ENCODE results near the gene INPP5E. TPM values are rescaled to one million over a fixed set of nuclear protein-coding genes. Genes with fewer than 3 reads are reported as not detected.

INPP5E gene
- total and polyA plus RNA-seq, 2 donors (not counting 1 experiment from before 2014, with no cell fraction given) = 31.0 to 33.1 TPM

DNA sequence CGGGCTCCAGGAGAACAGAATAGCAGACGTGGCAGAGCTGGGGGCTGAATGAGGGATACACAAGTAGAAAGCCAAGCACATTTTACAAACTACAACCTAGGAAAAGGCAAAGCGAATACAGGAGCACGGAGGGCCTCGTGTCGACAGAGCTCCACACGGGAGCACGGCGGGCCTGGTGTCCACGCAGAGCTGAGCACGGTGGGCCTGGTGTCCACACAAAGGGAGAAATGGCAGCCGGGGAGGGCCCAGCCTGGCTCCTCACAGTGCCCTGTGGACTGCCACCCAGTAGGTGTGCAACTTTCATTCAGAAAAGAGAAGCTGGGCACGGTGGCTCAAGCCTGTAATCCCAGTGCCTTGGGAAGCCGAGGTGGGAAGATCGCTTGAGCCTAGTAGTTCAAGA, 3.4 kb upstream of the INPP5E start:
- Histone ChIP-seq H3K4me3 (ENCODE audit: control extremely low read depth in 1 of 5, extremely low read depth in 1 of 5, insufficient read depth in 1 of 5, low read depth in 2 of 5, low read length in 4 of 5) (no peak overlapping the region), H4K20me1 (ENCODE audit: control insufficient read depth, insufficient read depth, low read length, poor library complexity, severe bottlenecking) (peaks cover 29% of the 10 kb centered on the region), H3K36me3 (replicated peaks in 1 of 2; ENCODE audit: control extremely low read depth in 1 of 2, control insufficient read depth in 1 of 2, extremely low read depth in 1 of 2, insufficient read depth in 2 of 2, low read length in 1 of 2) (peaks cover 2 to 48% of the 10 kb centered on the region in 2 experiments), H3K9me3 (ENCODE audit: control extremely low read depth in 1 of 3, control insufficient read depth in 2 of 3, insufficient read depth in 1 of 3, low read length in 2 of 3) (no peaks in the 10 kb centered on the region), H3K27ac (ENCODE audit: low read length in 2 of 2) (no peak overlapping the region), H3K4me1 (ENCODE audit: control insufficient read depth in 2 of 2, insufficient read depth in 2 of 2, low read length in 2 of 2) (peaks cover 8 to 13% of the 10 kb centered on the region in 2 donors), H3K27me3 (replicated peaks in 1 of 4; ENCODE audit: control extremely low read depth in 1 of 4, control insufficient read depth in 3 of 4, insufficient read depth in 4 of 4, low read length in 3 of 4) (no peaks in the 10 kb centered on the region), H3K9ac (ENCODE audit: low read length) (no peak overlapping the region), H2AFZ (ENCODE audit: insufficient read depth, low read depth, low read length, poor library complexity, severe bottlenecking) (no peak overlapping the region), H3K4me2 (replicated peaks; ENCODE audit: low read depth, low read length, poor library complexity, severe bottlenecking) (no peak overlapping the region), H3K79me2 (ENCODE audit: control insufficient read depth, insufficient read depth, low read length) (peaks cover 15% of the 10 kb centered on the region)
- Mint-ChIP-seq H3K4me3 (no peak overlapping the region), H3K27me3 (no peaks in the 10 kb centered on the region), H3K4me1 (peaks cover 10% of the 10 kb centered on the region), H3K9me3 (ENCODE audit: insufficient read depth) (no peaks in the 10 kb centered on the region), H3K27ac (no peak overlapping the region)
- POLR2A ChIA-PET = interaction anchor here (0.6 kb wide), 1 partner anchor 58 kb away, joined by 3 read pairs; no protein-coding TSS in a partner anchor
- intact Hi-C loops (cut with micrococcal nuclease) = no loop called here
- TF ChIP-seq EZH2 (IDR thresholded peaks at IDR 0.05; ENCODE audit: borderline replicate concordance, insufficient read depth, low read depth, low read length, poor library complexity, severe bottlenecking) (no peak), CTCF (IDR thresholded peaks at IDR 0.05) (no peak)
- DNase-seq (no peak), ATAC-seq (ENCODE audit: low read depth) (no peak)
- CTCF ChIA-PET = no interaction called here
- 100% methylated on average over 11 of the region's 15 CpGs for WGBS (ENCODE audit: insufficient coverage)

- H3K4me1 Mint-ChIP-seq = peaks cover 17% of the 10 kb centered on the region
- H3K79me2 ChIP-seq (ENCODE audit: control insufficient read depth, insufficient read depth, low read length) = peaks cover 23% of the 10 kb centered on the region
- no peak overlapping the region for H2AFZ ChIP-seq (ENCODE audit: insufficient read depth, low read depth, low read length, poor library complexity, severe bottlenecking)
- 100% methylated on average over 3 of the region's 5 CpGs for WGBS (ENCODE audit: insufficient coverage)
- POLR2A ChIA-PET = no interaction called here
- no peak overlapping the region for H3K27ac Mint-ChIP-seq
- H3K36me3 ChIP-seq (replicated peaks in 1 of 2; ENCODE audit: control extremely low read depth in 1 of 2, control insufficient read depth in 1 of 2, extremely low read depth in 1 of 2, insufficient read depth in 2 of 2, low read length in 1 of 2) = peaks cover 2 to 40% of the 10 kb centered on the region in 2 experiments
- CTCF ChIA-PET = no interaction called here
- H3K9me3 Mint-ChIP-seq (ENCODE audit: insufficient read depth) = no peaks in the 10 kb centered on the region
- H3K4me2 ChIP-seq (replicated peaks; ENCODE audit: low read depth, low read length, poor library complexity, severe bottlenecking) = no peak overlapping the region
- H3K27me3 ChIP-seq (replicated peaks in 1 of 4; ENCODE audit: control extremely low read depth in 1 of 4, control insufficient read depth in 3 of 4, insufficient read depth in 4 of 4, low read length in 3 of 4) = no peaks in the 10 kb centered on the region
- peaks cover 37% of the 10 kb centered on the region for H4K20me1 ChIP-seq (ENCODE audit: control insufficient read depth, insufficient read depth, low read length, poor library complexity, severe bottlenecking)
- no peaks in the 10 kb centered on the region for H3K27me3 Mint-ChIP-seq
- H3K9ac ChIP-seq (ENCODE audit: low read length) = no peak overlapping the region
- no peak overlapping the region for H3K4me3 ChIP-seq (ENCODE audit: control extremely low read depth in 1 of 5, extremely low read depth in 1 of 5, insufficient read depth in 1 of 5, low read depth in 2 of 5, low read length in 4 of 5)
- DNase-seq = no peak
- H3K27ac ChIP-seq (ENCODE audit: low read length in 2 of 2) = no peak overlapping the region
- H3K9me3 ChIP-seq (ENCODE audit: control extremely low read depth in 1 of 3, control insufficient read depth in 2 of 3, insufficient read depth in 1 of 3, low read length in 2 of 3) = no peaks in the 10 kb centered on the region
- intact Hi-C loops (cut with micrococcal nuclease) = no loop called here
- H3K4me1 ChIP-seq (ENCODE audit: control insufficient read depth in 2 of 2, insufficient read depth in 2 of 2, low read length in 2 of 2) = peaks cover 16 to 22% of the 10 kb centered on the region in 2 donors
- ATAC-seq (ENCODE audit: low read depth) = no peak
- no peak for TF ChIP-seq EZH2 (IDR thresholded peaks at IDR 0.05; ENCODE audit: borderline replicate concordance, insufficient read depth, low read depth, low read length, poor library complexity, severe bottlenecking)
- no peak for TF ChIP-seq CTCF (IDR thresholded peaks at IDR 0.05)
- H3K4me3 Mint-ChIP-seq = no peak overlapping the region
Observed at GRCh38 chr9:136442265-136442664, 2.6 kb upstream of the INPP5E start.
